ENCODE results near the gene ACOT8.

Gene ACOT8

DNA sequence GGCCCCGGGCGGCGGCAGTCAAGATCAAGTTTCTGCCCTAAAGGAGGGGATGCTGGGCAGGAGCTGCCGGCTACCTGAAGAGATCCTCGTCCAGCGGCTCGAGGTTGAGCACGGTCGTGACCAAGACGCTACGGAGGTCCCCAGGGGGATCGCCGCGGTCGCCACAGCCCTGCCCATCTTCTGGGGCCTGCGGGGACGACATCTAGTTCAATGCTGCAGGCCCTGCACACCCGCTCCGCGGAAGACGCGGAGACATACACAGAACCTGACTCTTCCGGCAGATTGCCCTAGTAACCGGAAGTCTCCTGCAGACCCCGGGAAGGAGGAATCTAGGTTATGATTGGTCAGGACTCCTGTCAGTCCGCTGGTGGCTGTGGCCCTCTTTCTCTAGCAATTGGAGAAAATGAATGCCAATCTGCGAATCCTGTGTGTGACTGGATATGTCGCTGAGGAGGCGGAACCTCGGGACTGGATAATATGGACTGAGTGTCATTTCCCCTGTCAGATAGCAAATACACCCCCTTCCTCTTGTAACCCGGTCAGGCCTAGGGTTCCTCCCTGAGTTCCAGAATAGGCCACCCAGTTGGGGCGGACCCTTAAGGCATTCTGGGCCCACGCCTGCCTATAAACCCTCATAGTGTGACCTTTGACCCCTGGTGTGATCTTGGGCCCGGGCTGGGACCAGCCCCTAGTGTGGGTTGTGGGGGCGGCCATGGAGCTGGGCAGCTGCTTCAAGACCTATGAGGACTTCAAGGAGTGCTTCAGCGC, at the start of gene ACOT8, which contains the start of gene ZSWIM3:
ACOT8 (minus strand) TSS at position 279 of the 768 bp plus-strand sequence; CDS start at position 202, 77 bp downstream.
ZSWIM3 (plus strand) TSS at position 501 of the 768 bp plus-strand sequence; CDS start at position 713, 212 bp downstream.
- Histone ChIP-seq H3K9me3 (ENCODE audit: insufficient read depth, low read length) (no peaks in the 10 kb centered on the region), H3K9ac (ENCODE audit: low read length) (peak within 1 kb of the TSS; percentile 81), H3K79me2 (ENCODE audit: low read length) (peaks cover 17% of the 10 kb centered on the region), H3K4me1 (ENCODE audit: low read length) (peaks cover 15% of the 10 kb centered on the region), H2AFZ (ENCODE audit: low read depth, low read length) (peak within 1 kb of the TSS; percentile 96), H3K36me3 (replicated peaks; ENCODE audit: low read depth, low read length) (peaks cover 7% of the 10 kb centered on the region), H3K4me3 (ENCODE audit: low read length) (peak within 1 kb of the TSS; percentile 82), H4K20me1 (ENCODE audit: insufficient read depth, low read length) (no peaks in the 10 kb centered on the region), H3K4me2 (ENCODE audit: low read length) (peak within 1 kb of the TSS; percentile 98), H3K27me3 (ENCODE audit: low read depth, low read length) (no peaks in the 10 kb centered on the region), H3K27ac (ENCODE audit: low read length) (peak within 1 kb of the TSS; percentile 63)
- TF ChIP-seq, protein P1, sequence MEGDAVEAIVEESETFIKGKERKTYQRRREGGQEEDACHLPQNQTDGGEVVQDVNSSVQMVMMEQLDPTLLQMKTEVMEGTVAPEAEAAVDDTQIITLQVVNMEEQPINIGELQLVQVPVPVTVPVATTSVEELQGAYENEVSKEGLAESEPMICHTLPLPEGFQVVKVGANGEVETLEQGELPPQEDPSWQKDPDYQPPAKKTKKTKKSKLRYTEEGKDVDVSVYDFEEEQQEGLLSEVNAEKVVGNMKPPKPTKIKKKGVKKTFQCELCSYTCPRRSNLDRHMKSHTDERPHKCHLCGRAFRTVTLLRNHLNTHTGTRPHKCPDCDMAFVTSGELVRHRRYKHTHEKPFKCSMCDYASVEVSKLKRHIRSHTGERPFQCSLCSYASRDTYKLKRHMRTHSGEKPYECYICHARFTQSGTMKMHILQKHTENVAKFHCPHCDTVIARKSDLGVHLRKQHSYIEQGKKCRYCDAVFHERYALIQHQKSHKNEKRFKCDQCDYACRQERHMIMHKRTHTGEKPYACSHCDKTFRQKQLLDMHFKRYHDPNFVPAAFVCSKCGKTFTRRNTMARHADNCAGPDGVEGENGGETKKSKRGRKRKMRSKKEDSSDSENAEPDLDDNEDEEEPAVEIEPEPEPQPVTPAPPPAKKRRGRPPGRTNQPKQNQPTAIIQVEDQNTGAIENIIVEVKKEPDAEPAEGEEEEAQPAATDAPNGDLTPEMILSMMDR (IDR thresholded peaks at IDR 0.05; ENCODE audit: low read depth, low read length), result no peak
- TF ChIP-seq EZH2phosphoT487 (IDR thresholded peaks at IDR 0.05; ENCODE audit: low read depth), result no peak

DNA sequence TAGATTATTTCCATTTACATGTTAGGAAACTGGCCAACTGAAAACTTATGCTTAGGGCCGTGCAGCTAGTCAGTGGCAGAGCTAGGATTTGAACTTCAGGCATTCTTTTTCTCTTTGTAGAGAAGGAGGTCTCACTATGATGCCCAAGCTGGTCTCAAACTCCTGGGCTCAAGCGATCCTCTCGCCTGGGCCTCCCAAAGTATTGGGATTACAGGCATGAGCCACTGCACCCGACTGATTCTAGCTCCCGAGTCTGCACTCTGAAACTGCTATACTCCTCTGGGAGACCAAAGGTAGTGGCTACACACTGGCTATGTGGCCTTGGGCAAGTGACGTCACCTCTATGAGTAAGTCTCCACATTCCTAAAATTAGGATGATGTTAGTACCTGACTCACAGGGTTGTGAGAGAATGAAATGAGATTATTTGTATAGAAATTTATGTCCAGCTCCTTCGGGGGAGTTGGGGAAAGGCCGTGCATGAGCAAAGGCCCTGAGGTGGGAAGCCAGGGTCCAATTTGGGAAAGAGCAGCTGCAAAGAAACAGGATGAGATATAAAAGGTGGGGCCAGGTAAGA, 48.4 kb upstream of the ACOT8 start:
- TF ChIP-seq EZH2phosphoT487 (IDR thresholded peaks at IDR 0.05; ENCODE audit: low read depth), result no peak
- TF ChIP-seq, protein P1 (IDR thresholded peaks at IDR 0.05; ENCODE audit: low read depth, low read length), result no peak
- Histone ChIP-seq H3K4me3 (ENCODE audit: low read length) (no peak overlapping the region), H3K9me3 (ENCODE audit: insufficient read depth, low read length) (no peaks in the 10 kb centered on the region), H3K79me2 (ENCODE audit: low read length) (no peaks in the 10 kb centered on the region), H4K20me1 (ENCODE audit: insufficient read depth, low read length) (no peaks in the 10 kb centered on the region), H3K27me3 (ENCODE audit: low read depth, low read length) (no peaks in the 10 kb centered on the region), H3K4me2 (ENCODE audit: low read length) (no peak overlapping the region), H3K27ac (ENCODE audit: low read length) (no peak overlapping the region), H3K9ac (ENCODE audit: low read length) (no peak overlapping the region), H3K36me3 (replicated peaks; ENCODE audit: low read depth, low read length) (peaks cover 2% of the 10 kb centered on the region), H2AFZ (ENCODE audit: low read depth, low read length) (no peak overlapping the region), H3K4me1 (ENCODE audit: low read length) (peaks cover 6% of the 10 kb centered on the region; the same call in 1 of the 2 replicates)

DNA sequence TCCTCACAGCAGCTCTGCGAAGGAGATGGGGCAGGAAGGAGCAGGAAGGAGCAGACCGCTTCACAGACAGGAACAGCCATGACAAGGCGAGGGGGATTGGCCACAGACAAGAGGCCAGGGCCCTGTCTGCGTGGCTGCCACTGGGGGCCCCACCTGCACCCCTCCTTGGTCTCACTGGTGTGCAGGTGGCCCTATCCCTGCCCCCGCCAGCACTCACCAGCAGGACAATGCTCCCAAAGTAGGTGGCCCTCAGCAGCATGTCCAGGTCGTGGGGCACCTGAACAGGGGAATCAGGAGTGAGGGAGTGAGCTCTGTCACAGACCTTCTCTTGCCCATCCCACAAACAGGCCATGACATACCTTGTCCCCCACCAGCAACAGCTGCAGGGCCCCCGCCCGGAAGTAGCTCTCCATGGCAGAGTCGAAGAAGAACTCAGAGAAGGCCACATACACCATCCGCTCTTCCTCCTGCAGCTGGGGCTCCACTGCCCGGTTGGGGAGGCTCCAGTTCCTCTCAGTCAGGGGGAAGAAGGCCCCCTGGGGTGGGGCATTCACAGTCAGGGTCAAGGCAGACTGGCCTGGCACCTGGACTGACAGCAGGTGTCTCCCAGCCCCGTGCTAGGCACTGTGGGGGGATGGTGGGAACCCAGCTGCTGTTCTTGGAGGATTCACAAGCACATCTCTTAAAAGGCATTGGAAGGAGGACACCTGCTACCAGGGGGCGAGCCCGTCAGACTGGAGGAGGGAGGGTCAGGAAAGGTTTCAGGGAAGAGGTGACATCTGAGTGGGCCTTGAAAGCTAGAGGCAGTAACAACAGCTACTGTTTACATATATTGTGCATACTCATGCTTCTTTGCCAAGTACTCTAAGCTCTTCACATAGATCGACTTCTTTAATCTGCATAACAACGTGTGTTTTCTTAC, 47.7 kb upstream of the ACOT8 start:
- H4K20me1 ChIP-seq (ENCODE audit: insufficient read depth, low read length), result no peaks in the 10 kb centered on the region
- no peaks in the 10 kb centered on the region for H3K27me3 ChIP-seq (ENCODE audit: low read depth, low read length)
- H2AFZ ChIP-seq (ENCODE audit: low read depth, low read length), result no peak overlapping the region
- no peaks in the 10 kb centered on the region for H3K79me2 ChIP-seq (ENCODE audit: low read length)
- H3K27ac ChIP-seq (ENCODE audit: low read length), result no peak overlapping the region
- H3K4me2 ChIP-seq (ENCODE audit: low read length), result no peak overlapping the region
- no peak overlapping the region for H3K9ac ChIP-seq (ENCODE audit: low read length)
- TF ChIP-seq, protein P1 (IDR thresholded peaks at IDR 0.05; ENCODE audit: low read depth, low read length), result no peak
- TF ChIP-seq EZH2phosphoT487 (IDR thresholded peaks at IDR 0.05; ENCODE audit: low read depth), result no peak
- no peaks in the 10 kb centered on the region for H3K9me3 ChIP-seq (ENCODE audit: insufficient read depth, low read length)
- H3K36me3 ChIP-seq (replicated peaks; ENCODE audit: low read depth, low read length), result peaks cover 2% of the 10 kb centered on the region
- peaks cover 2% of the 10 kb centered on the region; the same call in 1 of the 2 replicates for H3K4me1 ChIP-seq (ENCODE audit: low read length)
- H3K4me3 ChIP-seq (ENCODE audit: low read length), result no peak overlapping the region
